LNCaP clone FGC (cell line): Measurements from ENCODE around the gene INMT.

Source experiments
- DNase-seq: peaks from one replicate; pipeline ENCODE4 v3.0.0-alpha.2; 2011; ENCODE audit warnings: low read depth
- H3K4me3 ChIP-seq: 2 replicates; pipeline ENCODE4 v1.5.1; 2011; ENCODE audit warnings: mild to moderate bottlenecking, low read depth, low read length, control low read depth
- CTCF ChIP-seq: IDR thresholded peaks from 2 replicates; pipeline ENCODE4 v1.5.1; 2012; ENCODE audit warnings: mild to moderate bottlenecking; ENCODE audit not compliant: control insufficient read depth, insufficient read depth; ENCODE audit errors: extremely low read depth

Gene INMT

DNA sequence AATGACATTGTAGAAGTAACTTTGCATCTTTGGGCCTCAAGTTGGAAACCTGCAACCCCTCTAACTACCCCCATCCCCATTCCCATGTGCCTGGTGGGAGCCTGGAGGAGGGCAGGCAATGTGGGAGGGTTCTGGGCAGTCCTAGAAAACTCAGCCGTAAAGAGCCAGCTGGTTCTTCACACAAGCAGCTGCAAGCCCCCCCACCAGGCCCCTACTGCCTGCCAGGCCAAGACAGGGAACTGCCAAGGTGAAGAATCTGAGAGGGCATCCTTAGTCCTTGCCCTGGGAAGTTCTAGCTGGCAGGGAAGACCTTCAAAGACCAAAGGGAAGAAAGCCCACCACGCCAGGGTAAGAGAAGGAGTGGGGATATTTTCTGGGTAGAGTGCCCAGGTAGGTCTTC lies 12.2 kb upstream of the INMT start:
- no peak for TF ChIP-seq CTCF
- H3K4me3 ChIP-seq = no peak overlapping the region
- DNase-seq = no peak

- no peak for DNase-seq
- TF ChIP-seq CTCF = peak; percentile 98
- no peak overlapping the region for H3K4me3 ChIP-seq
Observed at GRCh38 chr7:30740417-30741181, 11.3 kb upstream of the INMT start.

- no peak for TF ChIP-seq CTCF
- H3K4me3 ChIP-seq = no peak overlapping the region
- no peak for DNase-seq
Observed at GRCh38 chr7:30741289-30741688, 10.6 kb upstream of the INMT start.

- H3K4me3 ChIP-seq = no peak overlapping the region
- DNase-seq = no peak
- peak; percentile 15; the same call in 1 of the 2 replicates for TF ChIP-seq CTCF
Observed at GRCh38 chr7:30743371-30744074, 8.4 kb upstream of the INMT start.

DNA sequence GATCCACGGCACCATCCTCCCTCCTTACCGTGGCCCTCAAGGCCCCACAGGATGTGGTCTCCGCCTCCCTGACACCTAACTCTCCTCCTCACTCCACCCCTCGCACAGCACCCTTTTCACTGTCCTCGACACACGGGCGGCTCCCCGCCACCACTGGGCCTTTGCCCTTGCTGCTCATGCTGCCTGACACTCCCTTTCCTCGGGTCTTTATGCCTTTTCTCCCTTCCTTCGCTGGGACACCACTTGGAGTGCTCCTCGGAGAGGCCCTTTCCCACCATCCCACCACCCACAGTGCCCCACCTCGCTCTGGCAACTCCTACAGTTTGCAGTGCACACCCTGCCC lies 7.9 kb upstream of the INMT start:
- no peak for DNase-seq
- TF ChIP-seq CTCF = no peak
- H3K4me3 ChIP-seq = no peak overlapping the region

- H3K4me3 ChIP-seq = no peak overlapping the region
- DNase-seq = no peak
- TF ChIP-seq CTCF = no peak
Observed at GRCh38 chr7:30745261-30745941, 6.5 kb upstream of the INMT start.
